ENCODE results near the gene MAX. TPM values are rescaled to one million over a fixed set of nuclear protein-coding genes. Genes with fewer than 3 reads are reported as not detected.

The MAX gene
- total and polyA plus RNA-seq, 9 donors: 48.4 to 168 (median 109) TPM

- Histone ChIP-seq H3K4me1 (ENCODE audit: insufficient read depth) (no peaks in the 10 kb centered on the region), H3K27me3 (no peaks in the 10 kb centered on the region), H3K27ac (no peak overlapping the region), H3K9me3 (no peaks in the 10 kb centered on the region), H3K4me3 (no peak overlapping the region), H3K36me3 (no peaks in the 10 kb centered on the region)
- intact Hi-C loops (cut with DNase I): no loop called here
- DNase-seq: no peak
- WGBS, 3 donors: 84 to 89% (median 87%) methylated on average over 5 of the region's 5 CpGs
- TF ChIP-seq POLR2A (IDR thresholded peaks at IDR 0.05) (no peak), EP300 (IDR thresholded peaks at IDR 0.05) (no peak), CTCF (IDR thresholded peaks at IDR 0.05) (no peak)
These were observed 25.8 kb upstream of the MAX start for GRCh38 chr14:65128096-65128495.

GRCh38 chr14:65117769-65118745 lies 15.7 kb upstream of the MAX start:
- no peaks in the 10 kb centered on the region for H3K9me3 ChIP-seq
- intact Hi-C loops (cut with DNase I): no loop called here
- H3K27me3 ChIP-seq: no peaks in the 10 kb centered on the region
- TF ChIP-seq CTCF (IDR thresholded peaks at IDR 0.05): no peak
- no peak for TF ChIP-seq EP300 (IDR thresholded peaks at IDR 0.05)
- TF ChIP-seq POLR2A (IDR thresholded peaks at IDR 0.05): no peak
- peak in 4 of 5 donors; percentile 38 to 81 (median 62) for DNase-seq
- peaks cover 7% of the 10 kb centered on the region for H3K4me1 ChIP-seq (ENCODE audit: insufficient read depth)
- H3K27ac ChIP-seq: peak overlapping the region in 1 of 2 donors; percentile 0
- WGBS, 3 donors: 46 to 48% (median 46%) methylated on average over 15 of the region's 15 CpGs
- no peak overlapping the region for H3K4me3 ChIP-seq
- no peaks in the 10 kb centered on the region for H3K36me3 ChIP-seq

GRCh38 chr14:65115615-65116014 lies 13.3 kb upstream of the MAX start:
- no peak for DNase-seq
- 80 to 84% (median 83%) methylated on average over 9 of the region's 9 CpGs for WGBS, 3 donors
- intact Hi-C loops (cut with DNase I): no loop called here
- H3K36me3 ChIP-seq: no peaks in the 10 kb centered on the region
- peaks cover 7% of the 10 kb centered on the region for H3K4me1 ChIP-seq (ENCODE audit: insufficient read depth)
- no peak overlapping the region for H3K27ac ChIP-seq
- no peaks in the 10 kb centered on the region for H3K9me3 ChIP-seq
- TF ChIP-seq POLR2A (IDR thresholded peaks at IDR 0.05) (no peak), EP300 (IDR thresholded peaks at IDR 0.05) (no peak), CTCF (IDR thresholded peaks at IDR 0.05) (no peak)
- H3K4me3 ChIP-seq: no peak overlapping the region
- H3K27me3 ChIP-seq: no peaks in the 10 kb centered on the region

GRCh38 chr14:65110525-65110924 lies 8.2 kb upstream of the MAX start:
- no peaks in the 10 kb centered on the region for H3K27me3 ChIP-seq
- WGBS, 3 donors: 58 to 64% (median 61%) methylated on average over 5 of the region's 5 CpGs
- no peaks in the 10 kb centered on the region for H3K36me3 ChIP-seq
- H3K4me1 ChIP-seq (ENCODE audit: insufficient read depth): no peaks in the 10 kb centered on the region
- intact Hi-C loops (cut with DNase I): no loop called here
- H3K4me3 ChIP-seq: no peak overlapping the region
- no peak overlapping the region for H3K27ac ChIP-seq
- no peaks in the 10 kb centered on the region for H3K9me3 ChIP-seq
- no peak for DNase-seq
- TF ChIP-seq CTCF (IDR thresholded peaks at IDR 0.05) (no peak), EP300 (IDR thresholded peaks at IDR 0.05) (no peak), POLR2A (IDR thresholded peaks at IDR 0.05) (no peak)
